Esophagus mucosa (tissue), 1 donor: Measurements from ENCODE around the gene CPHXL. TPM values are rescaled to one million over a fixed set of nuclear protein-coding genes. Genes with fewer than 3 reads are reported as not detected.

Experiments used
- ATAC-seq: fragments of 200-7000 bp; cut with Tn5 transposase; one replicate; pipeline ENCODE4 v1.9.1; 2020
- total RNA-seq: library from RNA; stranded (reverse); gene quantifications from one replicate; pipeline ENCODE4 v1.2.4, GENCODE V29; 2023
- donor health status: DM: yes; HTN: yes; CAD: no.

CPHXL gene
- not detected for total RNA-seq

DNA sequence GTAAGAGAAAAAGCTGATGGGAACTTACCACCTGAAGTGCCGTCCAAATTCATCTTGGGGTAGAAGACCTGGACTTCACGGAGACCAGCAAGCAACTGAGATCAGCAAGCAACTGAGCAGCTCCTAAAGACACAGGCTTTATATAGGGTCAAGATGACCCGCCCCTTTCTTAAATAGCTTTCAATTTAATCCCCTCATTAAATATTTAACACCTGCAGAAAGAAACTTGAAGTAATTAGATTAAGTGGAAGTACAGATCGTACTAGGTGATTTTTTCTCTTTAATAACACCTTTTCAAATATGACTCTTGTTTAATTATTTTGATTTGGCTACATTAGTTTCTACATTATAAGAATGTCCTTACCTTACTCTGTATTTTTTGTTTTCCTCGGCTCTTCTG, at the start of gene CPHXL:
CPHXL (minus strand) TSS at position 101 of the 400 bp plus-strand sequence; CDS start at position 53, 48 bp downstream.
- ATAC-seq, result no peak

DNA sequence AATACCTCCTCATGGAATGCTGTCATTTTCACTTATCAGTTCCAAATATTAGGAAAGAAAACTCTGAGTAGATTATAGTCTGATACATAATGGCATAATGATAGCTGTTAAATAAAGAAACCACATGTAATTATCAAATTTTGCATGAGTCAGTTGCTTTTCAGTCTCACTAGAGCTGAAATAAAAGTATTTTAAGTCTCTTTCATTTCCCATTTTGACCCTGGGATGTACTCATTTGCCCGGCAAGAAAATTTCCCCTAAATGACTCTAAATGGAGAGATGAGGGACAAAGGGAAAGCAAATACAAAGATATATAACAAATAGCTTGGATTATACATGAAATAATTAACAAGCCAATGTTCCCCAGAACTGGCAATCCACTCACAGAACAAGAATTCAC, 47.9 kb upstream of the CPHXL start:
- ATAC-seq, result no peak

DNA sequence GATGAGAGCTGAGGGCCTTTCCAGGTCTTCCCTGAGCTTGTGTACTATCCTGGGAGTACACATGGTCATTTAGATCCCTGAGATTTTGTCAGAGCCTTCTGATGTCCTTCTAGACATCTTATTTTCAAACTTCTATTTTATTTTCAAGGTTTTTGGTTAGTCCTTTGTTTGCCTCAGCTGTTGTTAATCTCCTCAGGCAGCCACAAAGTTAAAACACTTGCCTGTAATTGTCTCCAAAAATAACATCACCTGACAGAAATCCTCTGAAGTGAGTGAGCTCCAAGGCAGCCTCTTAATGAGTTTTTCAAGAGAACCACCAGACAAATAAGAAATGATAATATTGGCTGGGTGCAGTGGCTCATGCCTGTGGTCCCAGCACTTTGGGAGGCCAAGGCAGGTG, 43.8 kb upstream of the CPHXL start:
- no peak for ATAC-seq

DNA sequence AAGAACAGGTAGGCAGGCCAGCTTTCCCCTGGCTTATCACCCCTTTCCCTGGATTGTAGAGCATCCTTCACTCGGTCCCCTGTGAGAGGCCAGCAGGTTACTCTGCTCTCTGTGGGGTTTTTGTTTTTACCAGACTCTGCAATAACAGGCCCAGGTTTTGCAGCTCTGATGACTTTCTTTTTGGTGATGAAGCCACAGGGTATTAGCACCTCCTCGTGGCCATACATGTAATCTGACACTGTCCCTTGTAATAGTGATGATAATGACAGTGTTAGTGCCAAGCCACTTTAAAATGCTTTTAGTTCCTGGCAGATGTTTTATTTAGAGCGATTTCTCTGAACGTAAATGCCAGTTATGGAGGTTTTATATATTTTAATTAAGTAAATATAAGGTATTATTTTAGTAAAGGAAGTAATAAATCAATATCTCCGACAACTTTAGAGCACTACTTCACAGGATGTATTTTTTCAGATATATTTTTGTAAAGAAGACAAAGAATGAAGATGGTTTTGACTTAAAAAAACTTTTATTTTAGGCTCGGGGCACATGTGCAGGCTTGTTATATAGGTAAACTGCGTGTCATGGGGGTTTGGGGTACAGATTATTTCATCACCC, 38.0 kb upstream of the CPHXL start:
- ATAC-seq, result peak; percentile 91

DNA sequence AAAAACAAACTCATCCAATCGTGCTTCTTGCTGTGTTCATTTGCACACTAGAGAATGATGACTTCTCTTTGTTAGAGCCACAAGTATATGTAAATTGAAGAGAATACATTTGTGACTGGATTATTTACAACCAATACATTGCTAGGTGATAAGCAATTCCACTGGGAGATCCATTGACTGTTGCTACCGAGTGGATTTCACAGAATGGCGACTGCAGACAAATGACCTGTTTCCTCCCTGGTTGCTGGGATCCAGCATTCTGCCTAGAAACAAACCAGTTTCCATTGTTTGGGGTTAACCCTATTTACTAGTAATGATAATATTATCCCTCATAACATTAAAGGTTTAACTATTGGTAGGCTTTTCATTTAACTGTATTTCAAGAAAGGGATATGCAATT, 36.9 kb upstream of the CPHXL start:
- ATAC-seq, result no peak

DNA sequence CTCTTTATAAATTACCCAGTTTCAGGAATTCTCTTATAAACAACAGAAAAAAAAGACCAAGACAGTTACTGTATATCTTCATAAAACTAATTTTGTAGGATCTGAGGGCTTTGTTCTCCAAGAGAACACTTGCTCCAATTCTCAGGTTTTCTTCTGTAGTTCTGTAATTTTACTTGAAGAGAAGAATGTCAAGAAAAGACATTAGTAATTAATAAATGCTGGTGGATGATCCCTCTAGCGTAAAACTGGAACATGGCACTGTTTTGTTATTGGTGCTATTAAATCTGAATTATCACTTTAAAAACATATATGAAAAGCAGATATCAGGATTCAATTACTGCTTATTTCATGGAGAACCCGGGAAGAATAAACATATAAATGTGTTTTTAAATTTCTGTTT, 36.5 kb upstream of the CPHXL start:
- no peak for ATAC-seq

DNA sequence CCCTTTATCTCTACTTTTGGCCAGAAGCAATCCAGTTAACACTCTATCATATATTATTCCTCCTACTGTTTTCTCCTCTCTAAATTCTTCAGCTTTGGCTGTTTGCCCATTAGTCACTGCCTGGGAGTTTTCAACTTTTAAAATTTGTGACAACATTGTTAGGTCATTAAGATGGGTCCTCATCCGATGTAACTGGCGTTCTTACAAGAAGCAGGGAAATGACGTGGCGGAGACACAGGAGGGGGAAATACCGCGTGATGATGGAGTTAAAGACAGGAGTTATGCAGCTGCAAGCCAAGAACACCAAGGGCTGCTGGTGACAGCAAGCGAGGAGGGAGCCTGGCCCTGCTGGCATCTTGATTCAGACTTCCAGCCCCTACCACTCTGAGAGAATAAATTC, 34.8 kb upstream of the CPHXL start:
- ATAC-seq, result no peak

DNA sequence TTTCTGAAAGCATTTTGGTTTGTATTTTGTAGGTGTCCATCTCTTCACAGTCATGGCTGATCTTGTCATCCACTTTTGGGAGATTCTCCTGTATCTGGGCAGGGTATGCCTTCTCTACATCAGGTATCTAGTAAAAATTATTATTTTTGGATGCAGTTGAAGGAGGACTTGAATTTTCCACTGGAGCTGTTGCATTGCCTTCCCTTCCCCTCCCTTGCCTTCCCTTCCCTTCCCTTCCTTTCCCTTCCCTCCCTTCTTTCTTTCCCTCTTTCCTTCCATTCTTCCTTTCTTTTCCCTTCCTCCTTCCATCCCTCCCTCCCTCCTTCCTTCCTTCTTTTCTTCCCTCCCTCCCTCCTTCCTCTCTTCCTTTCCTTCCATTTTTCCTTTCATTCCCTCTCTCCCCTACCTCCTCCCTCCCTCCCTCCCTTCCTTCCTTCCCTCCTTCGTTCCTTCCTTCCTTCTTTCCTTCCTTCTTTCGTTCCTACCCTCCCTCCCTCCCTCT, 33.8 kb upstream of the CPHXL start:
- no peak for ATAC-seq

DNA sequence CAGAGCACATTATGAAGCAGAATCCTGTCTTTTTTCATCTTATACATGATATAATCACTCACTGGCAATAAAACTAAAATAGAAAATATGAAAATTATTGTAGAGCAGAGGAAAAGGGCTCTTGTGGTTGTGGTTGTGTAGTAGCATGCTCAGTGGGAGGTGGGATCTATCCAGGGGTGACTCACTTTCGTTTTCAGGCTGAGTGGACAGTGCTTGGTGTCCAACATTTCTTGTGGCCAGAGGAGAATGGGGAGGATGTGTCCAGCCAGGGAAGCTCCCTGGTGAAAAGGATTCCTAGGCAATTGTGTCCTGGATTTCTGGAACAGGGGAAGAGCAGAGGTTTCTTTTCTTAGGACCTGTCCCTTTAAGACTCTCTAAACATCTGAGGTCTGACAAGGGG, 31.9 kb upstream of the CPHXL start:
- no peak for ATAC-seq

DNA sequence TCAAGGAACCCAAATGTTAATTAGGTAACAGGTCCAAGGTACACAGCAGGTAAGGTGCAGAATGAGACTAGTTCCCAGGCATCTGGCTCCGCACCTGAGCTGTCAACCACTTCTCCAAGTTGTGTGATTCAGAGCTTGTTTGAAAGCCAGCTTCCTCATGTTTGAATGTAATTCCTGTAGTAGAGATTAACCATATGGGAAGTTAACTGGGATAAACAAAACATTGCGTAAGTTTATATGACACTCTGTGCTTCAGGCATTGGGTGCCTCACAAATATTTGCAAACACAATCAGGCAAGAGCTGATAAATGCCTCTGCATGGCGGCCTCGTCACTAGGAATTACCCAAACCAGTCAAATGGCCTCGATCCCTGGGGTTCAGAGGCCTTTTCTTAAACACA, 27.9 kb upstream of the CPHXL start:
- peak; percentile 95 for ATAC-seq

DNA sequence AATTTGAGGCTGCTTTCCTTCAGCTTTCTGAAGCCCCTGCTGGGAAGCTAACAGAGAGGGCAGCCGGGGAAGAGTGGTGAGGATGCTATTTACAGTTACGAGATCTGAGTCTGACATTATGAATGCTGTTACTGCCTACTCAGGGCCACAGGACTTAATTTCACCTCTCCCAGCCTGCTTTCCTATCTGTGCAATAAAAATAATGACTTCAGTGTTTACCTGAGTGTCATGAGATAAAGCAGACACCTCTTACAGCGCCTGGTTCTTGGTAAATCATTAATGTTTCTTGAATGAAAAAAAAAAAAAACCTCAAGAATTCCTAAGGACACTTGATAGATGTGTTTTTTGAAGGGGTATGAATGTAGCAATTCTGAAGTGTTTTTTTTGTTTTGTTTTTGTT, 24.2 kb upstream of the CPHXL start:
- no peak for ATAC-seq

DNA sequence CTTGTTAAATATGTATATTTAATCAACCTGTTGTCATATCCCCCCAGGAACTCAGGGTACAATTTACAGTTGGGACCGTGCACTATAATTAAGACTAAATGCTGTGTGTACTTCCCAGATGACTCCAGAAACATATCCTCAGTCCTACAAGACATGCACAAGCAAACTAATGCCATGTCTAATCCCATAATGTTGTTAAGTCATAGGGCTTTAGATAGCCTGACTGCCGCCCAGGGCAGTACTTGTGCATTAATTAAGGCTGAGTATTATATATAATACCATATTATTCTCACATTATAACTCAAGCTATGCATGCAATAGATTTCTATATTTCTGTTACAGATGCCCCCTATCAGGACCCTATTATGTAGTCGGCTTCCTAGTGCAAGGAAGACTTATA, 20.1 kb upstream of the CPHXL start:
- ATAC-seq, result peak; percentile 82

DNA sequence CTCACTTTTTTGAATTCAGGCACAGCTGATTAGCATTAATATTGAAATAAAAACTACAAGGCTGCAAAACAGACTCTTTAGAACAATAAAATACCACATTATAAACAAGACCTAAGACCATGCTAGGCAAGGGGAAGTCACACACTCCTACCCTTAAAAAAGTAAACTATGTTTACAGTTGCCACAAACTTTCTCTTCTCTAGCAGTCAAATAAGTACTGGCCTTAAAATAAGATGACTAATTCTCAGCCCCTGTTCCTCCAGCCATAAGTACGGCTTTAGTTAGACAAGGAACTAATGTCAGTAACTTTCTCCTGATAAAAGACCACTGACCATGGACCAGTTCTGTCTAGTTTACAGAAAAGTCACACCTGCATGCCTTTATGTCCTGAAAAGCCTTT, 19.5 kb upstream of the CPHXL start:
- ATAC-seq, result no peak

DNA sequence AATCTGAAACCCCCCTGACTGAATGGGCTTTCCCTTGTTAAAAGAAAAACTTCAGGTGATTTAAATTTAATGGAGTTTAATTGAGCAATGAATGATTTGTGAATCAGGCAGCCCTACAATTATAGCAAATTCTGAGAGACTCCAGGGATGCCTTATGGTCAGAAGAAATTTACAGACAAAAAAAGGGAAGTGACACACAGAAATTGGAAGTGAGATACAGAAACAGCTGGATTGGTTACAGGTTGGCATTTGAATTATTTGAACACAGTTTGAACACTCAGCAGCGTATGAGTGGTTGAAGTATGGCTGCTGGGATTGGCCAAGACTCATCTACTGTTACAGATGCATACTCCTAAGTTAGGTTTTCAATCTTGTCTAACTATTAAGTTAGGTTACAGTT, 19.0 kb upstream of the CPHXL start:
- ATAC-seq, result no peak

DNA sequence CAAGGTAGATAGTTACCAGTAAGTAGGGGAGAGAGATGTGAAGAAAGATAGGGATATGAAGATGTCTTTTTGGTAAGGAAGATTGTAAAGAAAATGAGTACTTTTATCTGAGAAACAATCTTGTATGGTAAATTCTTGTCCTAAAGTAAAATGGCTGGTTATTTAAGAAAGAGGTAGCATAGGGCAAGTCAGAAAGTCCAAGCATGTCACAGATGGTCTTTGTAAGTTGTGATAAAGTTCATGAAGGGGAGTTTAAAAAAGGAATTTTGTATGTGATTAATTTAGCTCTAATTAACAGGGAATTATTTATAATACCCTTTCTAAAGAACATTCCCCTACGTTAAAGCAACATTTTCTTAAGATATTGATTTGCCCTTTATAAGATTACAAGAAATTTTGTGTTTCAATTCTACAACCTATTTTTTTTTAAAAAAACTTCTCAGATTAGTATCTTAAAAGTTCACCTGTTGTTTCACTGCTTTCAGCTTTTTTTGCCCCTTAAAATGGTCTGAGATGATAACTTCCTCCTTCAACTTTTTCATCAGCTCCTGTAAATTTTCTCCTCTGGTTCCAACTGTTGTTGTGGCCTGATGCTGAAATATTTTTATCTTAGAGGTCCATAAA, 16.2 kb upstream of the CPHXL start:
- no peak for ATAC-seq

DNA sequence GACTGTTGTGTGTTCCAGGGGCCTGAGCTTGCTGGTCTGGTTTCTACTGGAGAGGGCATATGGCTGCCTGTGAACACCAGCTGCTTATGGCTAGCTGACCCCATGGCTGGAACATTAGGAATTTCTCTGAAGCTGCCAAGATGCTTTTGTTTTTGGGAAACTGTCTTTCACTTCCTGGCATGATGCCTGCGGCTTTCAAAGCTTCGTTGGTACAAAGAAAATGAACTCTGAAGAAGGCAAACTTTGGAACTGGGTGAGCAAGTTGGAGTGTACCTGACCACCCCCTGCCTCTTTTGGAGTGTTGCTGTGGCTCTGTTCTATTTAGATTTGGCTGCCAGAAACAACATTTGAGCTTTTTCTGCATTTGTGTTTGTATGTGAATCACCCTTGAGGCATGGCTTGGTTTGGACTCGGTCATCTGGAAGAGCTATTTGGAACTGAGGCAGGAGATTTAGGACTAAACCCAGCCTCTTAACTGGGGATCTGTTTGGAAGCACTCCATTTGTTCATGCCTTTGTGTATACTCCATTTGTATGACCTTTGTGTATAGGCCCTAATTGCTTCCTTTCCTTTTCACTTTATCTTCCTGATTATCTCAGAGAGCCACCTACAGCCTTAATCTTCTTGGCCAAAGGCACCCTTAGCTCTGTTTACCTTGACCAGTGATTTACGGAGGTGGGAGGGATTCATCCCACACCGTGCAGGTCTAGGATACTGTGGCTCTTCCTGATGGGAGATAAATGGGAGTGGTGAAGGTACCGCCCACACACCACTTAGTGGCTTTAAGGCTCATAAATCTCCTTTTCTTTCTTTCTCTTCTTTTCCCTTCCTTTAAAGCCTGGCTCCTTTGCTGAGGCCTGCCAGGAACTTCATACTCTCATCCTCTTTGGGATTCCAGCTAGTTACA, 7.3 kb upstream of the CPHXL start:
- no peak for ATAC-seq

DNA sequence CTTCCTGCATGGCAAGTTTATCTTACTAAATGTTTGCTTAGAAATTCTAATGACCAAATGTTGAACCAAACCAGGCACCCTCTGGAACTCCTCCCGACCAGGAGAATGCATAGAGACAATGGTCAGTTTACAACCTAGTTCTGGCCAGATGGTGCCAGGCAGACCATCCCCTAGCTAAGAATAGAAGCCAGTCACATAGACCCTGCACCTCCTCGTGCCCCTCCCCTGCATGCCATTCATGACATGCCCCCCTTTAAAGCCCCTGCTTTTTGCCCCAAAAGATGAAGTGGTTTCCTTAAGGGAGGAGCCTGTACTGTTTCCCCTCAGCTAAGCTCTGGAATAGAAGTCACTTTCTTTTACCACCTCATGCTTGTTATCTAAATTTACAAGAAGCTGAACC, 6.6 kb upstream of the CPHXL start:
- ATAC-seq, result no peak

DNA sequence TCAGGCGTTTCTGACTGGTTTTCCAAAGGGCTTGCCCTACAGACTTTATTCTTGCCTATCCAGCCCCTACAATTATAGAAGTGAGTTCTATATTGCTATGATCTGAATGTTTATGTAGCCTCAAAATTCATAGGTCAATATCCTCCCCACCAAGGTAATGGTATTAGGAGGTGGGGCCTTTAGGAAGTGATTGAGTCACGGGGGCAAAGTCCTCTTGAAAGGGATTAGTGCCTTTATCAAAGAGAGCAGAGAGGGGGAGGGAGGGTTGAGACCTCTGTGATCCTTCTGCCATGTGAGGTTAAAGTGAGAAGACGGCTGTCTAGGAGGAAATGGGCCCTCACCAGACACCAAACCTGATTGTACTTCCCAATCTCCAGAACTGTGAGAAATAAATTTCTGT, 931 bp upstream of the CPHXL start:
- no peak for ATAC-seq

DNA sequence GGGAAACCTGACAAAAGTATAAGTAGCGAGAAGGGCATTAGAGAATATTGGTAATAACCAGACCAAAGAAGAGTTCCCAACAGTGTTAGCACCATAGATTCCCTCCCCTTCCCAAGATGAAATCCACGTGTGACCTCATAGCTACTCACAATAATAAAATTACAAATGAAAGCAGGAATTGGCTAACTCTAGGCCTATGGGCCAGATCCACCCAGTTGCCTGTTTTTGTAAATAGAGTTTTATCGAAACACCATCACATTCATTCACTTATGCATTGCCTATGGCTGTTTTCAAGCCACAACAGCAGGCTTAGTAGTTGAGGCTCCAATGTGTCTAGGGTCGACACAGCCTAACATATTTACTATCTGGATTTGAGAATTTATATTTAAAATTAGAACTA, 7.8 kb downstream of the CPHXL start:
- no peak for ATAC-seq

DNA sequence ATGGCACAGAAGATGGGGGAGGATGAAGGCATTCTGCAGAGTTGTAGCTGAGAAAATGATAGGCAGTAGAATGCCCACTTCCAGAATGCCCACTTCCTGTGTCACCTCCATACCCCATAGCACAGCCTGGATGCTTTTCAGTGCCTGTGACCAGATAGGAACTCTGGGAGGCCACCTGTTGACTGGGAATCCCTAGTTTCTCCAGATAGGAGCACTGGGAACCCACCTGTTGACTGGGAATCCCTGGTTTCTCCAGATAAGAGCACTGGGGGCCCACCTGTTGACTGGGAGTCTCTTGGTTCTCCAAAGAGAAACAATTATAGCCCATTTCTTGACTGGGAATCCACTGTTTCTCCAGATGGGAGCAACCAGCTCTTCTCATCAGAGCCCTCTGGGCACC, 11.6 kb downstream of the CPHXL start:
- ATAC-seq, result no peak

DNA sequence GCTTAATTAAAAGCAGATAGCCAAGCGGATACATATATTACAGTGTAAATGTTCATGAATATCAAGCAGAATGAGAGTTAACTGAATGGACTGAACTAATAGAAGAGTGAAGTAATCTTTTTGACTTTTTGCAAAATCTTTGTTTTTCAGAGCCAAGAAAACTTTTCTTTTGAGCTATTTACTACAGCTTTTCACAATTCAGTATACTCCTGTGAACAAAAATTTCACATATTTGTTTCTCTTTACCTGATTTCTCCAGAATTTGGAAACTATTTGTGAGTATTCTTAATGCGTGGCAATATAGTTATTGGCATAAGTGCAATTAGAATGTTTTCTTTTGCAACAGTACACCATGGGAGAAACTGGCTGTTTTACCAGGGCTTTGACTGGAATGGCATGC, 15.9 kb downstream of the CPHXL start:
- ATAC-seq, result no peak

DNA sequence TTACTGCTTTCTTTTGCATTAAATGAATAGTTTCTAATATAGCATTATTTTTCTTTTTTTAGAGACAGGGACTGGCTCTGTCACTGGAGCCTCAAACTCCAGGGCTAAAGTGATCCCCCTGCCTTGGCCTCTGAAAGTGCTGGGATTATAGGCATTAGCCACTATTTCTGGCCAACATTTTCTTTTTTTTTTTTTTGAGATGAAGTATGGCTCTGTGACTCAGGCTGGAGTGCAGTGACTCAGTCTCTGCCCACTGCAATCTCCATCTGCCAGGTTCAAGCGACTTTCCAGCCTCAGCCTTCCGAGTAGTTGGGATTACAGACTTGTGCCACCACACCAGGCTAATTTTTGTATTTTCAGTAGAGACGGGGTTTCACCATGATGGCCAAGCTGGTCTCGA, 23.0 kb downstream of the CPHXL start:
- no peak for ATAC-seq

DNA sequence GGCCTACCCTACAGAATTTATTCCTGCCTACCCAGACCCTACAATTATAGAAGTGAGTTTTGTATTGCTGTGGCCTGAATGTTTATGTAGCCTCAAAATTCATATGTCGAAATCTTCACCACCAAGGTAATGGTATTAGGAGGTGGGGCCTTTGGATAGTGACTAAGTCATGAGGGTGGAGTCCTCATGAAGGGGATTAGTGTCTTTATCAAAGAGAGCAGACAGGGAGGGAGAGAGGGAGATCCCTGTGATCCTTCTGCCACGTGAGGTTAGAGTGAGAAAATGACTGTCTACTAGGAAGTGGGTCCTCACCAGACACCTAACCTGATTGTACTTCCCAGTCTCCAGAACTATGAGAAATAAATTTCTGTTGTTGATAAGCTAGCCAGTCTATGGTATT, 24.0 kb downstream of the CPHXL start:
- peak; percentile 55 for ATAC-seq

DNA sequence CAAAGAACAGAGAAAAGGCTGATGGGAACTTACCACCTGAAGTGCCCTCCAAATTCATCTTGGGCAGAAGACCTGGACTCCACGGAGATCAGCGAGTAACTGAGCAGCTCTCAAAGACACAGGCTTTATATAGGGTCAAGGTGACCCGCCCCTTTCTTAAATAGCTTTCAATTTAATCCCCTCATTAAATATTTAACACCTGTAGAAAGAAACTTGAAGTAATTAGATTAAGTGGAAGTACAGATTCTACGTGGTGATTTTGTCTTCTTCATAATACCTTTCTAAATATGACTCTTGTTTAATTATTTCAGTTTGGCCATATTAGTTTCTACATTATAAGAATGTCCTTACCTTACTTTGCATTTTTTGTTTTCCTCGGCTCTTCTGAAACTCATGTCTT, 24.9 kb downstream of the CPHXL start, which contains the start of gene DUXB:
DUXB (minus strand) TSS at position 101 of the 400 bp plus-strand sequence; CDS start at position 58, 43 bp downstream.
- ATAC-seq, result no peak
